GM21717 (cell line): ENCODE results near the gene SRCAP.

Experiments used
- ATAC-seq: cut with Tn5 transposase; IDR thresholded peaks from one replicate; pipeline ENCODE4 v1.9.1; 2021; ENCODE audit warnings: mild to moderate bottlenecking, moderate library complexity; ENCODE audit not compliant: unreplicated experiment

SRCAP gene

GRCh38 chr16:30787613-30788378 is 88.8 kb downstream of the SRCAP start:
- ATAC-seq, result no peak
